Measurements from ENCODE around the gene OR5K1.

OR5K1 gene

DNA sequence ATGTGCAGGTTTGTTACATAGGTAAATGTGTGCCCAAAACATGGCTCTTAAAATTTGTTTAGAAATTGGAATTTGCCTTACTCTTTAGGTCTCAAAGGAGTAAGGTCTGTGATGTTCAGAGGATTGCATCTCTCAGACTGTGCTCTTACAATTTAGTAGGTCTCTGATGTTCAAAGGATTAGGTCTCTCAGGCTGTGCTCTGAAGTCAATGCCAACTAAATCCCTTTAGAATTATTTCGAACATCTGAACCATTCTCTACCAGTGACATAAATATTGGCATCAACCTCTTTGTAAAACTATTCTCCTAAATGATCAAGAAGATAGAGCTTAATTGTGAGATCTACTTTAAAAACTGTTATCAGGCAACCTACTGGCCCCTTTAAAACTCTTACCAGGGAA is at the start of gene OR5K1:
TSS of gene OR5K1 (plus strand) at position 301 of the 400 bp plus-strand sequence. CDS start 6,376 bp downstream, outside the sequence.
- H3K4me3 ChIP-seq (ENCODE audit: low read length) = no peak within 1 kb of the TSS
- TF ChIP-seq ZNF274 (IDR thresholded peaks at IDR 0.05; ENCODE audit: low read depth, low read length) = no peak

GRCh38 chr3:98432575-98432974 is 30.4 kb upstream of the OR5K1 start:
- H3K4me3 ChIP-seq (ENCODE audit: low read length) = no peak overlapping the region
- no peak for TF ChIP-seq ZNF274 (IDR thresholded peaks at IDR 0.05; ENCODE audit: low read depth, low read length)

DNA sequence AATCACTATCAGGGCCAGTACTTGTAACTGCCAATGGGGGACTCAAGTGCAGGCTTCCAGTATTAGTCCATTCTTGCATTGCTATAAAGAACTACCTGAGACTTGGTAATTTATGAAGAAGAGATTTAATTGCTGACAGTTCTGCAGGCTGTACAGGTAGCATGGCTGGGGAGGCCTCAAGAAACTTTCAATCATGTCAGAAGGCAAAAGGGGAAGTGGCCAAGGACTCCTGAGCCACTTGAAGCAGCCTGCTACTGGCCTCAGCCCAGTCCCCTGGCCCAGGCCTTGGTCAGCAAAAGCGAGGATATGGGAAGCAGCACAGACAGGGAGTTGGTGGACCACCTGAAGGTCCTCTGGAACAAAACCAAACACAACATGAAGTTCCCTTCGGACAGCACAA is 29.2 kb upstream of the OR5K1 start:
- no peak overlapping the region for H3K4me3 ChIP-seq (ENCODE audit: low read length)
- TF ChIP-seq ZNF274 (IDR thresholded peaks at IDR 0.05; ENCODE audit: low read depth, low read length) = no peak

DNA sequence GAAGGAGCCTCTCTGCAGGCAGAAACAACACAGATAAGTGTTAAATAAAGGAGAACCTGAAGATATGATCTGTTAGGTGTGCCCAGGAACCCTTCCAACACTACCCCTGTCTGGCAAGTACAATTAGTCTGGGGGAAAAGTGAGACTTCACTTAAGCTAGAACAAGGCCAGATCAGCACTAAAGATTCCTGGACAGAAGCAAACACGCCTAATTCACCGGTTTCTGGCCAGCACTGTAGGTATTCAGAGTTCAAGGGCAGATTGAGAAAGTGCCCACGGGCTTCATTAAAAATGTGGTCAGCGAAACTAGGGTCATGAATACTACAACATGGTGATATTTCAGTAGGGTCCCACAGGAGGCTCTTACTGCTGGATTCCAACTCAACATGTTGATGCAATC is 28.6 kb upstream of the OR5K1 start:
- no peak overlapping the region for H3K4me3 ChIP-seq (ENCODE audit: low read length)
- TF ChIP-seq ZNF274 (IDR thresholded peaks at IDR 0.05; ENCODE audit: low read depth, low read length) = no peak

- H3K4me3 ChIP-seq (ENCODE audit: low read length) = no peak overlapping the region
- TF ChIP-seq ZNF274 (IDR thresholded peaks at IDR 0.05; ENCODE audit: low read depth, low read length) = no peak
Measured at GRCh38 chr3:98440283-98440682, 22.7 kb upstream of the OR5K1 start.

DNA sequence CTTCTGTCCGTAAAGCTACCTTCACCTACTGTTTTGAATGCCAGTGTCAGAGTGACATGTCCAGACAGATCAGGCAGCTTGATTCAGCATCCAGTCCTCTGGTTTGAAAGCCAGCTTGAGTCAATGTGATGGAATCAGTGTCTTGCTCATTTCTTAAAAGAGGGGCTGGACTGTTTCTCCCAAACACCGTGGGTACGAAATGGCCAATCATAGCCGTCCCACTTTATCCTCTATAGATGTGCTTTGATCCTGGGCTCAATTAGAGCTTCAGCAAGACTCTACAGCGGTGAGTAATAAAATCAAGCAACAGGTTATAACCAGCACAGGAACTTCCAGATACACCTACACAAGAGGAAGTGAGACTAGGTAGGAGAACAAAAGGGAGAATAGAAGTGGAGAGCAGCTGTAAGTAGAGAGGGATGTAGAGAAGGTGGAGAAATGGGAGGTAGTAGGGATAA is 17.0 kb upstream of the OR5K1 start:
- TF ChIP-seq ZNF274 (IDR thresholded peaks at IDR 0.05; ENCODE audit: low read depth, low read length) = no peak
- H3K4me3 ChIP-seq (ENCODE audit: low read length) = no peak overlapping the region

GRCh38 chr3:98449606-98450193 is 13.3 kb upstream of the OR5K1 start:
- no peak overlapping the region for H3K4me3 ChIP-seq (ENCODE audit: low read length)
- no peak for TF ChIP-seq ZNF274 (IDR thresholded peaks at IDR 0.05; ENCODE audit: low read depth, low read length)

- no peak overlapping the region for H3K4me3 ChIP-seq (ENCODE audit: low read length)
- no peak for TF ChIP-seq ZNF274 (IDR thresholded peaks at IDR 0.05; ENCODE audit: low read depth, low read length)
Measured at GRCh38 chr3:98450372-98450771, 12.6 kb upstream of the OR5K1 start.

DNA sequence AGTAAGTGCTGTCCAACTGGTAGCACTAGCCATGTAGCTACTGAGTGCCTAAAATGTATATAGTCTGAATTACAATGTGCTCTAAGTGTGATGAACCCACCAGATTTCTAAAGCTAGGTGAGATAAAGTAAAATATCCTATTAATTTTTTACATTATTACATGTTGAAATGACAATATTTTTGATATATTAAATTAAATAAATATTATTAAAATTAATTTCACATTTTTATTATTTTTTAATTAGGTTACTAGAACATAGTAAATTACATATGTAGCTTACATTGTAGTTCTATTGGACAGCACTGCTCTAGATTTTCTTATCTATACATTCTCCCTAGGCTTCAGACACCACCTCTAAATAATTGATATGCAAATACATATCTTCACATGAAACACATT is 9.2 kb upstream of the OR5K1 start:
- H3K4me3 ChIP-seq (ENCODE audit: low read length) = no peak overlapping the region
- no peak for TF ChIP-seq ZNF274 (IDR thresholded peaks at IDR 0.05; ENCODE audit: low read depth, low read length)

DNA sequence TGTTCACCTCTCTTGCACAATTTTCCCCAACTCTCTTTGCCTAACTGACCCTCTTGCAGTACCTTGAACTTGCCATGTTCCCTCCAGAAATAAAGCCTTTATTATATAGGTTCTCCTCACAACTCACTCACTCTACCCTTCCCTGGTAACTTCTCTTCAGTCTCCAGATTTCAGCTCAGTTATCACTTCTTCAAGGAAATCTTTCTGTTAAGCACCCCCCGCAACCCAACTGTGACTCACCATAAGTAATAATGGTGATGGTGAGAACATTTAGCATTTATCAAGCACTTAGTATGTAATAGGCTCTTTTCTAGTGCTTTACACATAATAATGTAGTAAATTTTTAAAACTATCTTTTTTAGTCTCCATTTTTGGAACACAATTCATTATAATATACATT is 8.1 kb upstream of the OR5K1 start:
- TF ChIP-seq ZNF274 (IDR thresholded peaks at IDR 0.05; ENCODE audit: low read depth, low read length) = no peak
- no peak overlapping the region for H3K4me3 ChIP-seq (ENCODE audit: low read length)

- no peak overlapping the region for H3K4me3 ChIP-seq (ENCODE audit: low read length)
- no peak for TF ChIP-seq ZNF274 (IDR thresholded peaks at IDR 0.05; ENCODE audit: low read depth, low read length)
Measured at GRCh38 chr3:98457543-98457942, 5.5 kb upstream of the OR5K1 start.

DNA sequence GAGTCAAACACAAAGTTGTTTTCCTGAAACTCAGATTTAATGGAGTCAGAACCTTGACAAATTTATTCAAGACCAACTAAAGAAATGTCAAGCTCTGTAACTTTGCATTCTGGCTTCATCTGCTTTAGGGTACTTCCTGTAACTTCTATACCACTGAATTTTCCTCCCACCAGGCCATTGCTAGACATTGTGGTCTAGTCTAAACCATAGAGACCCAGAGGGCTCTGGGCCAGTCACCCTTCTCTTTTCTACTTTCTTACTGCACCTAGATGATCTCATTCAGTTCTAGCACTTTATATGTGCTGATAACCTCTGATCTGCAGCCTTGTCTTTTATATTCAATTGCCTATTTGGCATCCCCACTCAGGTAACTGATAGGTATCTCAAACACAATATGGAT is 2.8 kb upstream of the OR5K1 start:
- no peak for TF ChIP-seq ZNF274 (IDR thresholded peaks at IDR 0.05; ENCODE audit: low read depth, low read length)
- no peak overlapping the region for H3K4me3 ChIP-seq (ENCODE audit: low read length)

- no peak for TF ChIP-seq ZNF274 (IDR thresholded peaks at IDR 0.05; ENCODE audit: low read depth, low read length)
- no peak overlapping the region for H3K4me3 ChIP-seq (ENCODE audit: low read length)
Measured at GRCh38 chr3:98482717-98483482, 19.9 kb downstream of the OR5K1 start.

- no peak for TF ChIP-seq ZNF274 (IDR thresholded peaks at IDR 0.05; ENCODE audit: low read depth, low read length)
- H3K4me3 ChIP-seq (ENCODE audit: low read length) = no peak overlapping the region
Measured at GRCh38 chr3:98483626-98484025, 20.6 kb downstream of the OR5K1 start.

DNA sequence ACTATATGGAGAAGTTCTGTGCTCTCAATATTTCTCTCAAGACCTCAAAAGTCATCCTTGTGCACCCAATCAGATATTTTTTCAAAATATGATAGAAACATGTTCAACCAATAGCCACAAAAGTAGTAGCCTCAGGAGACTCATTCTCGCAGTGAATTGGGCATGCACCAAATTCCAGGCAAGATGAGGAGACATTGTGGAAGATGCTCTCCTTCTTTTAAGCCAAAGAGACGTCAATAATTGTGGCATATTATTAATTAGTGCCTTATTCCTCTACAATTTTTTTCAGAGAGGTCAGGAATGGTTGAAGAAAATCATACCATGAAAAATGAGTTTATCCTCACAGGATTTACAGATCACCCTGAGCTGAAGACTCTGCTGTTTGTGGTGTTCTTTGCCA is 34.4 kb downstream of the OR5K1 start, which contains the start of gene OR5K2:
TSS of gene OR5K2 (plus strand) at position 301 of the 400 bp plus-strand sequence. CDS start at position 301, 0 bp downstream.
- TF ChIP-seq ZNF274 (IDR thresholded peaks at IDR 0.05; ENCODE audit: low read depth, low read length) = no peak
- no peak within 1 kb of the TSS for H3K4me3 ChIP-seq (ENCODE audit: low read length)
